ENCODE measurements around the gene RNF114. TPM values are rescaled to one million over a fixed set of nuclear protein-coding genes. Genes with fewer than 3 reads are reported as not detected.
"Not testable (repeated sequence)": the region's sequence is repeated elsewhere in the genome, so short reads cannot be mapped to it uniquely, and the experiment has no call there.

Gene RNF114
- total and polyA plus RNA-seq, 10 of the 15 experiments (the other 5 are each of a cell fraction or from before 2014, with no cell fraction given): 28.0 to 82.3 (median 47.2) TPM

GRCh38 chr20:49976542-49976941 is 40.3 kb downstream of the RNF114 start:
- no peak for FAIRE-seq
- SMC1A ChIA-PET (ENCODE audit: uncharacterized antibody, unreplicated experiment): interaction anchor here (0.9 to 5.2 kb wide), 3 partner anchors 9 to 94 kb away, joined by 3 to 61 read pairs (median 4); no protein-coding TSS in a partner anchor
- intact Hi-C loops (cut with micrococcal nuclease; ENCODE audit: unreplicated experiment): no loop called here

GRCh38 chr20:49977740-49978139 is 41.5 kb downstream of the RNF114 start:
- FAIRE-seq; DNase-seq (ENCODE audit: low read depth, low spot score); H4K20me1 ChIP-seq (ENCODE audit: control insufficient read depth, insufficient read depth); H3K79me2 ChIP-seq (ENCODE audit: control insufficient read depth, insufficient read depth, low read length); H3K9ac ChIP-seq (ENCODE audit: control insufficient read depth, insufficient read depth, low read length); H3K27ac ChIP-seq (ENCODE audit: control insufficient read depth, insufficient read depth); H3K4me2 ChIP-seq (ENCODE audit: control insufficient read depth, insufficient read depth); H3K36me3 ChIP-seq (ENCODE audit: control insufficient read depth in 2 of 2, insufficient read depth in 2 of 2, low read length in 1 of 2); POLR2A ChIA-PET; ATAC-seq; H3K27me3 ChIP-seq (replicated peaks in 1 of 2; ENCODE audit: control insufficient read depth in 2 of 2, insufficient read depth in 2 of 2, low read length in 1 of 2); BruUV-seq (replicated peaks); H3K9me3 ChIP-seq (replicated peaks; ENCODE audit: control insufficient read depth, insufficient read depth, low read length); H3K4me3 ChIP-seq; H3K4me1 ChIP-seq (ENCODE audit: control insufficient read depth, insufficient read depth, low read length); H2AFZ ChIP-seq (ENCODE audit: control insufficient read depth, low read depth, low read length): not testable (repeated sequence)
- WGBS (ENCODE audit: insufficient coverage, insufficient replicate concordance, low lambda C conversion rate, missing lambda C conversion rate): 84% methylated on average over 2 of the region's 2 CpGs
- ChIA-PET RAD21 (ENCODE audit: unreplicated experiment) (interaction anchor here (1.7 to 11.4 kb wide), 2 partner anchors 91 to 192 kb away, joined by 10 to 234 read pairs; no protein-coding TSS in a partner anchor), SMC1A (ENCODE audit: uncharacterized antibody, unreplicated experiment) (interaction anchor here (1.3 to 5.2 kb wide), 8 partner anchors 11 to 191 kb away, joined by 4 to 93 read pairs (median 6); no protein-coding TSS in a partner anchor), CTCF (interaction anchor here (1.1 to 14.7 kb wide), 11 partner anchors 11 to 218 kb away, joined by 3 to 369 read pairs (median 8); partner anchors contain the start of gene PEDS1)
- in situ Hi-C loops (cut with MboI) (loop anchor here (5.0 kb wide), 1 partner anchor 485 kb away; no protein-coding TSS in a partner anchor), intact Hi-C loops (cut with micrococcal nuclease; ENCODE audit: unreplicated experiment) (loop anchor here (2.0 kb wide), 1 partner anchor 191 kb away; no protein-coding TSS in a partner anchor)

More at GRCh38 chr20:49976542-49976941, 40.3 kb downstream of the RNF114 start:
- DNase-seq (ENCODE audit: low read depth, low spot score) (no peak), ATAC-seq (no peak)
- 13% methylated on average over 2 of the region's 2 CpGs for WGBS (ENCODE audit: insufficient coverage, insufficient replicate concordance, low lambda C conversion rate, missing lambda C conversion rate)
- no peak overlapping the region for H3K4me2 ChIP-seq (ENCODE audit: control insufficient read depth, insufficient read depth)
- H3K9ac ChIP-seq (ENCODE audit: control insufficient read depth, insufficient read depth, low read length): no peak overlapping the region
- H3K4me3 ChIP-seq: no peak overlapping the region
- CTCF ChIA-PET: interaction anchor here (0.6 to 14.7 kb wide), 13 partner anchors 11 to 202 kb away, joined by 3 to 369 read pairs (median 4); partner anchors contain the start of gene PEDS1
- H3K4me1 ChIP-seq (ENCODE audit: control insufficient read depth, insufficient read depth, low read length): no peaks in the 10 kb centered on the region
- BruUV-seq (replicated peaks): no TSS peak
- no peaks in the 10 kb centered on the region for H3K9me3 ChIP-seq (replicated peaks; ENCODE audit: control insufficient read depth, insufficient read depth, low read length)
- no peaks in the 10 kb centered on the region for H3K36me3 ChIP-seq (ENCODE audit: control insufficient read depth in 2 of 2, insufficient read depth in 2 of 2, low read length in 1 of 2)
- no peak overlapping the region for H3K27ac ChIP-seq (ENCODE audit: control insufficient read depth, insufficient read depth)
- no peaks in the 10 kb centered on the region for H4K20me1 ChIP-seq (ENCODE audit: control insufficient read depth, insufficient read depth)
- RAD21 ChIA-PET (ENCODE audit: unreplicated experiment): interaction anchor here (1.4 to 11.4 kb wide), 2 partner anchors 93 to 193 kb away, joined by 6 to 234 read pairs; no protein-coding TSS in a partner anchor
- POLR2A ChIA-PET: no interaction called here
- in situ Hi-C loops (cut with MboI): loop anchor here (5.0 kb wide), 1 partner anchor 486 kb away; no protein-coding TSS in a partner anchor
- TF ChIP-seq BCL3 (IDR thresholded peaks at IDR 0.05; ENCODE audit: borderline replicate concordance, insufficient read depth, low read depth, low read length, poor library complexity, severe bottlenecking) (no peak), KAT2A (conservative IDR thresholded peaks at IDR 0.05; ENCODE audit: control insufficient read depth, low read depth, low read length) (no peak), ETV6 (conservative IDR thresholded peaks at IDR 0.05 in 1 of 2, IDR thresholded peaks at IDR 0.05 in 1 of 2; ENCODE audit: borderline replicate concordance in 1 of 2, low read depth in 1 of 2) (no peak), RB1 (IDR thresholded peaks at IDR 0.05; ENCODE audit: borderline replicate concordance) (no peak), HCFC1 (IDR thresholded peaks at IDR 0.05; ENCODE audit: low read length) (no peak), RAD51 (IDR thresholded peaks at IDR 0.05) (no peak), STAT3 (IDR thresholded peaks at IDR 0.05; ENCODE audit: low read depth, low read length) (no peak), TARDBP (IDR thresholded peaks at IDR 0.05; ENCODE audit: borderline replicate concordance) (no peak)
- no peaks in the 10 kb centered on the region for H3K79me2 ChIP-seq (ENCODE audit: control insufficient read depth, insufficient read depth, low read length)
- no peak overlapping the region for H2AFZ ChIP-seq (ENCODE audit: control insufficient read depth, low read depth, low read length)
- H3K27me3 ChIP-seq (replicated peaks in 1 of 2; ENCODE audit: control insufficient read depth in 2 of 2, insufficient read depth in 2 of 2, low read length in 1 of 2): no peaks in the 10 kb centered on the region

All from GM12878 (cell line).